K562 (cell line): ENCODE data around the gene XPOT. TPM values are rescaled to one million over a fixed set of nuclear protein-coding genes. Genes with fewer than 3 reads are reported as not detected.

Source experiments
- ATF6 ChIP-seq: sonication (generic); formaldehyde crosslinking; IDR thresholded peaks from 2 replicates; pipeline ENCODE4 v1.4.0; 2020; ENCODE audit warnings: mild to moderate bottlenecking, missing genetic modification reagents
- CEBPG ChIP-seq, 3 experiments: fragments of 200-800 bp in 1 of 3; sonication (Bioruptor generic) in 1 of 3; sonication (generic) in 1 of 3; formaldehyde crosslinking in 1 of 3; IDR thresholded peaks in 2 of 3; conservative IDR thresholded peaks in 1 of 3; 2 replicates each; pipeline versions ENCODE4 v1.6.1 to v1.8.0; 2016 to 2022; ENCODE audit warnings: missing compliant biosample characterization in 2 of 3, missing genetic modification characterization in 2 of 3, mild to moderate bottlenecking in 1 of 3, missing genetic modification reagents in 1 of 3
- LEF1 ChIP-seq: fragments of 450-650 bp; IDR thresholded peaks from 2 replicates; pipeline ENCODE4 v1.6.1; 2016; ENCODE audit warnings: mild to moderate bottlenecking
- PBX2 ChIP-seq, 2 experiments: IDR thresholded peaks in 1 of 2; conservative IDR thresholded peaks in 1 of 2; 2 replicates each; pipeline ENCODE4 v1.6.1; 2016; ENCODE audit warnings: low read depth in 2 of 2, mild to moderate bottlenecking in 1 of 2, missing compliant biosample characterization in 1 of 2, missing genetic modification characterization in 1 of 2, moderate library complexity in 1 of 2
- PREB ChIP-seq: sonication (generic); formaldehyde crosslinking; IDR thresholded peaks from 2 replicates; pipeline ENCODE4 v1.8.1; 2023; ENCODE audit warnings: mild to moderate bottlenecking, missing genetic modification reagents
- SUPT5H ChIP-seq: fragments of 450-650 bp; IDR thresholded peaks from 2 replicates; pipeline ENCODE4 v1.6.1; 2016
- ZHX1 ChIP-seq: fragments of 150-350 bp; conservative IDR thresholded peaks from 2 replicates; pipeline ENCODE4 v1.6.1; 2014; ENCODE audit warnings: low read length
- ZNF124 ChIP-seq: sonication (generic); formaldehyde crosslinking; IDR thresholded peaks from 2 replicates; pipeline ENCODE4 v1.8.1; 2022; ENCODE audit warnings: missing genetic modification reagents
- ZNF143 ChIP-seq: sonication (generic); formaldehyde crosslinking; IDR thresholded peaks from 2 replicates; pipeline ENCODE4 v1.9.0; 2022; ENCODE audit warnings: mild to moderate bottlenecking, missing genetic modification reagents
- ZNF740 ChIP-seq, 3 experiments: fragments of 200-800 bp in 1 of 3; sonication (Bioruptor generic) in 1 of 3; sonication (generic) in 1 of 3; formaldehyde crosslinking in 1 of 3; IDR thresholded peaks; 2 replicates each; pipeline versions ENCODE4 v1.6.1 to v1.8.0; 2016 to 2022; ENCODE audit warnings: mild to moderate bottlenecking in 2 of 3, missing compliant biosample characterization in 2 of 3, missing genetic modification characterization in 2 of 3, missing genetic modification reagents in 1 of 3
- polyA plus RNA-seq, 8 experiments: library from polyadenylated mRNA; depleted of rRNA in 4 of 8; stranded (reverse) in 5 of 8; unstranded in 3 of 8; fragments of >200 nt; fragmentation: Nextera tagmentation in 2 of 8; fragmentation: Illumina TruSeq in 1 of 8; extraction: Ambion mirVana in 2 of 8; extraction: Trizol in 1 of 8; gene quantifications; 2 replicates each; pipeline versions ENCODE4 v1.2.1 to v1.2.3, GENCODE V29; 2011 to 2014; ENCODE audit warnings: inconsistent platforms in 1 of 8, missing spikeins in 1 of 8
- total RNA-seq, 7 experiments: library from RNA; depleted of rRNA in 6 of 7; stranded (reverse); fragments of >200 nt in 6 of 7; fragmentation: Illumina TruSeq in 2 of 7; extraction: Trizol in 2 of 7; gene quantifications; 2 replicates each; pipeline versions ENCODE4 v1.2.1 to v1.2.3, GENCODE V29; 2011 to 2021; ENCODE audit warnings: low replicate concordance in 1 of 7

The XPOT gene
- total and polyA plus RNA-seq, 9 of the 15 experiments (the other 6 are each of a cell fraction or from before 2014, with no cell fraction given) = 26.2 to 192 (median 102) TPM

- TF ChIP-seq PBX2 (CRISPR knock-in tag; IDR thresholded peaks at IDR 0.05; ENCODE audit: low read depth) (no peak), PBX2 (tag; conservative IDR thresholded peaks at IDR 0.05; ENCODE audit: low read depth) (no peak), LEF1 (peak; percentile 23; the same call in 1 of the 2 replicates), ZNF740 (CRISPR knock-in tag; IDR thresholded peaks at IDR 0.05) (peak; percentile 76), ZNF740 (tag; IDR thresholded peaks at IDR 0.05) (peak; percentile 25 to 75; a peak in 1 of 4 replicates), ZHX1 (no peak), PREB (no peak), ZNF124 (CRISPR knock-in tag) (no peak; the same call in 1 of the 2 replicates), CEBPG (CRISPR knock-in tag; IDR thresholded peaks at IDR 0.05) (peak; percentile 100), CEBPG (tag; conservative IDR thresholded peaks at IDR 0.05 in 1 of 2, IDR thresholded peaks at IDR 0.05 in 1 of 2) (peak; percentile 95 to 99), SUPT5H (peak; percentile 71), ZNF143 (CRISPR knock-in tag) (0 out of 2 replicates have a peak, but pooled peaks have one; percentile 37), ATF6 (CRISPR knock-in tag) (0 out of 2 replicates have a peak, but pooled peaks have one; percentile 84)
Measured at GRCh38 chr12:64404470-64405256, 471 bp downstream of the XPOT start (continued).
